HepG2 (cell line): ENCODE data around the gene PPRC1. TPM values are rescaled to one million over a fixed set of nuclear protein-coding genes. Genes with fewer than 3 reads are reported as not detected.

Experiments
- ATAC-seq: fragments of 200-7000 bp; cut with Tn5 transposase; 3 replicates; pipeline ENCODE4 v1.9.1; 2020; ENCODE audit warnings: mild to moderate bottlenecking, moderate library complexity
- BruUV-seq: library from RNA; stranded (reverse); fragments of 400-500 nt; replicated peaks from 2 replicates; lab custom pipeline; 2021; lab: Mats Ljungman, UMichigan
- CTCF ChIA-PET: fragments of 300-600 bp; formaldehyde crosslinking; extraction: SDS; loops from one replicate; lab custom pipeline; 2021; ENCODE audit warnings: low total read pairs, inconsistent platforms, low intra/inter-chr PET ratio; lab: Yijun Ruan, JAX
- POLR2A ChIA-PET: fragments of 350-600 bp; sonication (Branson Sonifier 250); formaldehyde crosslinking; loops from one replicate; lab custom pipeline; 2020; ENCODE audit warnings: antibody characterized with exemption, inconsistent platforms; lab: Yijun Ruan, JAX
- DNase-seq: peaks from one replicate; pipeline ENCODE4 v3.0.0-alpha.2; 2015; ENCODE audit warnings: low spot score
- FAIRE-seq: peaks from 3 replicates; lab custom pipeline; 2011; peaks lifted over from hg19 to GRCh38; lab: Jason Lieb, UNC
- H2AFZ ChIP-seq: one replicate; pipeline ENCODE4 v1.6.1; 2011; ENCODE audit warnings: low read length, inconsistent platforms
- H3K27ac ChIP-seq: fragments of 300-600 bp; 3 replicates; pipeline ENCODE4 v1.8.0; 2011; ENCODE audit warnings: mixed run types, mild to moderate bottlenecking, mixed read lengths, low read length, inconsistent platforms; ENCODE audit not compliant: insufficient read depth; ENCODE audit errors: extremely low read length
- H3K27me3 ChIP-seq, 2 experiments: fragments of 200-600 bp in 1 of 2; 2 replicates in 1 of 2; 3 replicates in 1 of 2; pipeline versions ENCODE4 v1.6.0 to v1.8.0; 2011; ENCODE audit warnings: low read length in 2 of 2, mild to moderate bottlenecking in 2 of 2, moderate library complexity in 2 of 2, inconsistent platforms in 1 of 2; ENCODE audit not compliant: insufficient read depth in 2 of 2, control insufficient read depth in 1 of 2
- H3K36me3 ChIP-seq, 2 experiments: fragments of 200-600 bp in 1 of 2; replicated peaks in 1 of 2; 2 replicates in 1 of 2; 3 replicates in 1 of 2; pipeline versions ENCODE4 v1.5.1 to v1.8.0; 2011; ENCODE audit warnings: low read length in 2 of 2, inconsistent platforms in 1 of 2; ENCODE audit not compliant: insufficient read depth in 2 of 2, control insufficient read depth in 1 of 2
- H3K4me1 ChIP-seq: 2 replicates; pipeline ENCODE4 v1.5.1; 2012; ENCODE audit warnings: low read length, inconsistent platforms; ENCODE audit not compliant: insufficient read depth
- H3K4me2 ChIP-seq: 2 replicates; pipeline ENCODE4 v1.6.0; 2011; ENCODE audit warnings: low read depth, low read length, inconsistent platforms
- H3K4me3 ChIP-seq, 3 experiments: fragments of 200-600 bp in 1 of 3; sonication (generic), shearing (Covaris generic) in 1 of 3; replicated peaks in 1 of 3; 2 replicates each; pipeline ENCODE4 v1.5.1; 2011 to 2016; ENCODE audit warnings: low read length in 3 of 3, inconsistent platforms in 2 of 3, low read depth in 2 of 3, mild to moderate bottlenecking in 2 of 3, control low read depth in 1 of 3, mixed read lengths in 1 of 3; ENCODE audit not compliant: insufficient read depth in 1 of 3
- H3K79me2 ChIP-seq: one replicate; pipeline ENCODE4 v1.6.1; 2011; ENCODE audit warnings: low read length, inconsistent platforms; ENCODE audit not compliant: insufficient read depth
- H3K9ac ChIP-seq: 2 replicates; pipeline ENCODE4 v1.6.0; 2011; ENCODE audit warnings: mild to moderate bottlenecking, low read depth, low read length, inconsistent platforms; ENCODE audit not compliant: insufficient read depth
- H3K9me3 ChIP-seq: 2 replicates; pipeline ENCODE4 v1.5.1; 2012; ENCODE audit warnings: mild to moderate bottlenecking, low read length
- H4K20me1 ChIP-seq: 2 replicates; pipeline ENCODE4 v1.6.0; 2011; ENCODE audit warnings: inconsistent platforms, mild to moderate bottlenecking, low read length, moderate library complexity; ENCODE audit not compliant: insufficient read depth
- CCAR2 ChIP-seq: fragments of 200-400 bp; formaldehyde crosslinking; optimal IDR thresholded peaks from 2 replicates; pipeline ENCODE3; 2018; ENCODE audit warnings: low read depth, mild to moderate bottlenecking, low read length, moderate library complexity
- MIXL1 ChIP-seq: IDR thresholded peaks from 2 replicates; pipeline ENCODE4 v1.6.1; 2016
- NAIF1 ChIP-seq: sonication (generic); formaldehyde crosslinking; IDR thresholded peaks from 2 replicates; pipeline ENCODE4 v1.5.0; 2020; ENCODE audit warnings: mild to moderate bottlenecking, missing genetic modification reagents, borderline replicate concordance
- NFRKB ChIP-seq: fragments of 450-650 bp; IDR thresholded peaks from 2 replicates; pipeline ENCODE4 v1.6.1; 2017
- POLR2AphosphoS5 ChIP-seq: IDR thresholded peaks from 2 replicates; pipeline ENCODE4 v1.6.1; 2012; ENCODE audit warnings: low read depth, low read length
- ZEB1 ChIP-seq: IDR thresholded peaks from 2 replicates; pipeline ENCODE4 v1.6.1; 2012; ENCODE audit warnings: mild to moderate bottlenecking, low read depth, inconsistent platforms; ENCODE audit not compliant: insufficient replicate concordance
- ZNF225 ChIP-seq: sonication (generic); formaldehyde crosslinking; IDR thresholded peaks from 2 replicates; pipeline ENCODE4 v1.4.0; 2020; ENCODE audit warnings: mild to moderate bottlenecking, missing genetic modification reagents
- ZSCAN21 ChIP-seq: sonication (generic); formaldehyde crosslinking; IDR thresholded peaks from 2 replicates; pipeline ENCODE4 v1.8.0; 2022; ENCODE audit warnings: mild to moderate bottlenecking, missing genetic modification reagents, moderate library complexity, borderline replicate concordance
- WGBS: methylation state at CpG from one replicate; pipeline ENCODE4 v1.1.6; 2017; ENCODE audit warnings: low lambda C conversion rate; 5-methylcytosine and 5-hydroxymethylcytosine counted together
- in situ Hi-C: cut with HindIII; loops from 2 replicates; pipeline ENCODE4 v1.10.0; 2017; ENCODE audit warnings: low pct_unique_long_range_greater_than_20kb; ENCODE audit not compliant: extremely low pct_ligation_motif_present
- intact Hi-C: fragments of 100-400 bp; cut with micrococcal nuclease; formaldehyde crosslinking; loops from one replicate; pipeline ENCODE4 v1.10.0; 2022; ENCODE audit not compliant: unreplicated experiment
- polyA plus RNA-seq, 8 experiments: library from polyadenylated mRNA; depleted of rRNA in 3 of 8; stranded (reverse) in 7 of 8; unstranded in 1 of 8; fragments of >200 nt; fragmentation: Illumina TruSeq in 4 of 8; extraction: Trizol in 4 of 8; gene quantifications; 2 replicates each; pipeline versions ENCODE4 v1.2.1 to v1.2.3, GENCODE V29; 2011 to 2016; ENCODE audit warnings: low read depth in 4 of 8, missing spikeins in 1 of 8, mixed read lengths in 1 of 8; ENCODE audit not compliant: insufficient read depth in 1 of 8
- total RNA-seq, 5 experiments: library from RNA; depleted of rRNA; stranded (reverse); fragments of >200 nt; fragmentation: Illumina TruSeq; extraction: Trizol; gene quantifications; 2 replicates each; pipeline ENCODE4 v1.2.3, GENCODE V29; 2016; ENCODE audit warnings: low read depth in 1 of 5
- TF ChIP-seq, protein P1 (sequence below): sonication (generic); formaldehyde crosslinking; IDR thresholded peaks from 2 replicates; pipeline ENCODE4 v1.4.0; 2020; ENCODE audit warnings: missing genetic modification reagents, borderline replicate concordance
- TF ChIP-seq, protein P2 (sequence below): sonication (generic); formaldehyde crosslinking; IDR thresholded peaks from 2 replicates; pipeline ENCODE4 v1.5.0; 2020; ENCODE audit warnings: missing genetic modification reagents
- TF ChIP-seq, protein P3 (sequence below): IDR thresholded peaks from 2 replicates; pipeline ENCODE4 v1.6.1; 2016; ENCODE audit warnings: low read depth
- TF ChIP-seq, protein P4 (sequence below): sonication (generic); formaldehyde crosslinking; IDR thresholded peaks from 2 replicates; pipeline ENCODE4 v1.4.0; 2020; ENCODE audit warnings: missing genetic modification reagents, borderline replicate concordance

The PPRC1 gene
- total and polyA plus RNA-seq, 2 of the 13 experiments (the other 11 are each of a cell fraction or from before 2014, with no cell fraction given), result 18.7 to 24.2 TPM

DNA sequence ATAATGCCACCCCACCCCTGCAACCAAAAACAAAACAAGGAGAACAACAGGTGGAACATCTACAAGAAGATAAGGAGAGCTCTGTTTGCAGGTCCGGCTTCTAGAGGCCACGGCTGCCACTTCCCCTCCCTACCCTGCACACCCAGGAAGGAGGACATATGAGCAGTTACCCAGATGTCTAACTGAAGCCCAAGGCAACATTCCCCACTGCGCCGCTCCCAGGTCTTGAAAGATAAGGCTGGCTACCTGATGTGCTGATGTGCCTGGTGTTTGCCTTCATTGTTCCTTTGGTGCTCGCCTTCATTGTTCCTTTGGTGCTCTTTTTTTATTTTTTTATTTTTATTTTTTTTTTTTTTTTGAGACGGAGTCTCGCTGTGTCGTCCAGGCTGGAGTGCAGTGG lies 46.6 kb upstream of the PPRC1 start (continued):
- no peak for TF ChIP-seq CCAR2
- TF ChIP-seq, protein P1, sequence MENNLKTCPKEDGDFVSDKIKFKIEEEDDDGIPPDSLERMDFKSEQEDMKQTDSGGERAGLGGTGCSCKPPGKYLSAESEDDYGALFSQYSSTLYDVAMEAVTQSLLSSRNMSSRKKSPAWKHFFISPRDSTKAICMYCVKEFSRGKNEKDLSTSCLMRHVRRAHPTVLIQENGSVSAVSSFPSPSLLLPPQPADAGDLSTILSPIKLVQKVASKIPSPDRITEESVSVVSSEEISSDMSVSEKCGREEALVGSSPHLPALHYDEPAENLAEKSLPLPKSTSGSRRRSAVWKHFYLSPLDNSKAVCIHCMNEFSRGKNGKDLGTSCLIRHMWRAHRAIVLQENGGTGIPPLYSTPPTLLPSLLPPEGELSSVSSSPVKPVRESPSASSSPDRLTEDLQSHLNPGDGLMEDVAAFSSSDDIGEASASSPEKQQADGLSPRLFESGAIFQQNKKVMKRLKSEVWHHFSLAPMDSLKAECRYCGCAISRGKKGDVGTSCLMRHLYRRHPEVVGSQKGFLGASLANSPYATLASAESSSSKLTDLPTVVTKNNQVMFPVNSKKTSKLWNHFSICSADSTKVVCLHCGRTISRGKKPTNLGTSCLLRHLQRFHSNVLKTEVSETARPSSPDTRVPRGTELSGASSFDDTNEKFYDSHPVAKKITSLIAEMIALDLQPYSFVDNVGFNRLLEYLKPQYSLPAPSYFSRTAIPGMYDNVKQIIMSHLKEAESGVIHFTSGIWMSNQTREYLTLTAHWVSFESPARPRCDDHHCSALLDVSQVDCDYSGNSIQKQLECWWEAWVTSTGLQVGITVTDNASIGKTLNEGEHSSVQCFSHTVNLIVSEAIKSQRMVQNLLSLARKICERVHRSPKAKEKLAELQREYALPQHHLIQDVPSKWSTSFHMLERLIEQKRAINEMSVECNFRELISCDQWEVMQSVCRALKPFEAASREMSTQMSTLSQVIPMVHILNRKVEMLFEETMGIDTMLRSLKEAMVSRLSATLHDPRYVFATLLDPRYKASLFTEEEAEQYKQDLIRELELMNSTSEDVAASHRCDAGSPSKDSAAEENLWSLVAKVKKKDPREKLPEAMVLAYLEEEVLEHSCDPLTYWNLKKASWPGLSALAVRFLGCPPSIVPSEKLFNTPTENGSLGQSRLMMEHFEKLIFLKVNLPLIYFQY (CRISPR knock-in tag), result no peak
- TF ChIP-seq MIXL1 (CRISPR knock-in tag), result no peak
- TF ChIP-seq POLR2AphosphoS5, result no peak

DNA sequence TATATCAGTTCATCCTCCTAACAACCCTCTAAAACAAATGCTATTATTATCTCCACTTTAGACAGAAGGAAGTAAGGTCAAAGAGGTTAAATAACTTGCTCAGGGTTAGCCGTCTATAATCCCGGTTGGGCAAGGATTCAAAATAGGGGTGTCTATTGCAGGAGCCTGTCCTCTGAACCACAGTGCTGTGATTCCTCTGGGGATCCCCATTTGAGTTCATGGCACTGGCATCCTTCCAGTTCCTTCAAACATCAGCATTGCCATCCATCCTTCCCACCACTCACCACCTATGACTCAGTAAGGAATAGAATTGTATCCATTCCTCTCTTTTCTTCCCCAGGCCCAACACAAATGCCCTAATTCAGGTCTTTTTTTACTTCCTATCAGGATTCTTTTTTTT lies 42.1 kb upstream of the PPRC1 start:
- no peaks in the 10 kb centered on the region for H4K20me1 ChIP-seq
- H2AFZ ChIP-seq, result no peak overlapping the region
- intact Hi-C loops (no loop called here), in situ Hi-C loops (no loop called here)
- 8% methylated on average over 2 of the region's 2 CpGs for WGBS
- CTCF ChIA-PET, result no interaction called here
- H3K4me1 ChIP-seq, result no peaks in the 10 kb centered on the region
- no peak overlapping the region for H3K27ac ChIP-seq
- BruUV-seq, result no TSS peak
- H3K79me2 ChIP-seq, result no peaks in the 10 kb centered on the region
- no peak overlapping the region for H3K9ac ChIP-seq
- ATAC-seq (no peak), DNase-seq (no peak), FAIRE-seq (no peak)
- POLR2A ChIA-PET, result no interaction called here
- no peak overlapping the region for H3K4me3 ChIP-seq
- no peaks in the 10 kb centered on the region for H3K36me3 ChIP-seq
- no peaks in the 10 kb centered on the region for H3K27me3 ChIP-seq
- no peak overlapping the region for H3K4me2 ChIP-seq
- no peaks in the 10 kb centered on the region for H3K9me3 ChIP-seq
- TF ChIP-seq, protein P2, sequence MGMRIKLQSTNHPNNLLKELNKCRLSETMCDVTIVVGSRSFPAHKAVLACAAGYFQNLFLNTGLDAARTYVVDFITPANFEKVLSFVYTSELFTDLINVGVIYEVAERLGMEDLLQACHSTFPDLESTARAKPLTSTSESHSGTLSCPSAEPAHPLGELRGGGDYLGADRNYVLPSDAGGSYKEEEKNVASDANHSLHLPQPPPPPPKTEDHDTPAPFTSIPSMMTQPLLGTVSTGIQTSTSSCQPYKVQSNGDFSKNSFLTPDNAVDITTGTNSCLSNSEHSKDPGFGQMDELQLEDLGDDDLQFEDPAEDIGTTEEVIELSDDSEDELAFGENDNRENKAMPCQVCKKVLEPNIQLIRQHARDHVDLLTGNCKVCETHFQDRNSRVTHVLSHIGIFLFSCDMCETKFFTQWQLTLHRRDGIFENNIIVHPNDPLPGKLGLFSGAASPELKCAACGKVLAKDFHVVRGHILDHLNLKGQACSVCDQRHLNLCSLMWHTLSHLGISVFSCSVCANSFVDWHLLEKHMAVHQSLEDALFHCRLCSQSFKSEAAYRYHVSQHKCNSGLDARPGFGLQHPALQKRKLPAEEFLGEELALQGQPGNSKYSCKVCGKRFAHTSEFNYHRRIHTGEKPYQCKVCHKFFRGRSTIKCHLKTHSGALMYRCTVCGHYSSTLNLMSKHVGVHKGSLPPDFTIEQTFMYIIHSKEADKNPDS, result no peak
- no peak for TF ChIP-seq ZNF225 (CRISPR knock-in tag)
- no peak for TF ChIP-seq NAIF1 (CRISPR knock-in tag)
- TF ChIP-seq ZSCAN21, result no peak
- TF ChIP-seq, protein P3, sequence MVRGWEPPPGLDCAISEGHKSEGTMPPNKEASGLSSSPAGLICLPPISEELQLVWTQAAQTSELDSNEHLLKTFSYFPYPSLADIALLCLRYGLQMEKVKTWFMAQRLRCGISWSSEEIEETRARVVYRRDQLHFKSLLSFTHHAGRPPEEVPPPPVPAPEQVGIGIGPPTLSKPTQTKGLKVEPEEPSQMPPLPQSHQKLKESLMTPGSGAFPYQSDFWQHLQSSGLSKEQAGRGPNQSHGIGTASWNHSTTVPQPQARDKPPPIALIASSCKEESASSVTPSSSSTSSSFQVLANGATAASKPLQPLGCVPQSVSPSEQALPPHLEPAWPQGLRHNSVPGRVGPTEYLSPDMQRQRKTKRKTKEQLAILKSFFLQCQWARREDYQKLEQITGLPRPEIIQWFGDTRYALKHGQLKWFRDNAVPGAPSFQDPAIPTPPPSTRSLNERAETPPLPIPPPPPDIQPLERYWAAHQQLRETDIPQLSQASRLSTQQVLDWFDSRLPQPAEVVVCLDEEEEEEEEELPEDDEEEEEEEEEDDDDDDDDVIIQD, result no peak
- TF ChIP-seq NFRKB, result no peak
- TF ChIP-seq, protein P4, sequence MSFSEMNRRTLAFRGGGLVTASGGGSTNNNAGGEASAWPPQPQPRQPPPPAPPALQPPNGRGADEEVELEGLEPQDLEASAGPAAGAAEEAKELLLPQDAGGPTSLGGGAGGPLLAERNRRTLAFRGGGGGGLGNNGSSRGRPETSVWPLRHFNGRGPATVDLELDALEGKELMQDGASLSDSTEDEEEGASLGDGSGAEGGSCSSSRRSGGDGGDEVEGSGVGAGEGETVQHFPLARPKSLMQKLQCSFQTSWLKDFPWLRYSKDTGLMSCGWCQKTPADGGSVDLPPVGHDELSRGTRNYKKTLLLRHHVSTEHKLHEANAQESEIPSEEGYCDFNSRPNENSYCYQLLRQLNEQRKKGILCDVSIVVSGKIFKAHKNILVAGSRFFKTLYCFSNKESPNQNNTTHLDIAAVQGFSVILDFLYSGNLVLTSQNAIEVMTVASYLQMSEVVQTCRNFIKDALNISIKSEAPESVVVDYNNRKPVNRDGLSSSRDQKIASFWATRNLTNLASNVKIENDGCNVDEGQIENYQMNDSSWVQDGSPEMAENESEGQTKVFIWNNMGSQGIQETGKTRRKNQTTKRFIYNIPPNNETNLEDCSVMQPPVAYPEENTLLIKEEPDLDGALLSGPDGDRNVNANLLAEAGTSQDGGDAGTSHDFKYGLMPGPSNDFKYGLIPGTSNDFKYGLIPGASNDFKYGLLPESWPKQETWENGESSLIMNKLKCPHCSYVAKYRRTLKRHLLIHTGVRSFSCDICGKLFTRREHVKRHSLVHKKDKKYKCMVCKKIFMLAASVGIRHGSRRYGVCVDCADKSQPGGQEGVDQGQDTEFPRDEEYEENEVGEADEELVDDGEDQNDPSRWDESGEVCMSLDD (CRISPR knock-in tag), result no peak
- TF ChIP-seq ZEB1, result no peak
